ENCODE results near the gene WWTR1.

WWTR1 gene

GRCh38 chr3:149480326-149481017 lies 177.4 kb downstream of the WWTR1 start:
- Mint-ChIP-seq H3K36me3 (no peaks in the 10 kb centered on the region), H3K4me3 (no peak overlapping the region), H3K4me1 (no peaks in the 10 kb centered on the region), H3K27ac (no peak overlapping the region), H3K9me3 (no peaks in the 10 kb centered on the region), H3K27me3 (peaks cover 4% of the 10 kb centered on the region)

- Mint-ChIP-seq H3K4me1 (no peaks in the 10 kb centered on the region), H3K36me3 (no peaks in the 10 kb centered on the region), H3K27me3 (peaks cover 6% of the 10 kb centered on the region), H3K27ac (no peak overlapping the region), H3K4me3 (no peak overlapping the region), H3K9me3 (no peaks in the 10 kb centered on the region)
Observed at GRCh38 chr3:149479621-149480325, 178.1 kb downstream of the WWTR1 start.

- H3K27me3 Mint-ChIP-seq: peaks cover 2% of the 10 kb centered on the region
- H3K9me3 Mint-ChIP-seq: no peaks in the 10 kb centered on the region
- H3K27ac Mint-ChIP-seq: no peak overlapping the region
- no peak overlapping the region for H3K4me3 Mint-ChIP-seq
- H3K36me3 Mint-ChIP-seq: no peaks in the 10 kb centered on the region
- no peaks in the 10 kb centered on the region for H3K4me1 Mint-ChIP-seq
Observed at GRCh38 chr3:149476225-149476624, 181.6 kb downstream of the WWTR1 start.

- H3K4me3 Mint-ChIP-seq: no peak overlapping the region
- no peaks in the 10 kb centered on the region for H3K9me3 Mint-ChIP-seq
- H3K27me3 Mint-ChIP-seq: peaks cover 2% of the 10 kb centered on the region
- no peak overlapping the region for H3K27ac Mint-ChIP-seq
- H3K36me3 Mint-ChIP-seq: no peaks in the 10 kb centered on the region
- no peaks in the 10 kb centered on the region for H3K4me1 Mint-ChIP-seq
Observed at GRCh38 chr3:149475451-149476060, 182.3 kb downstream of the WWTR1 start.

GRCh38 chr3:149474250-149474817 lies 183.5 kb downstream of the WWTR1 start, which contains the start of gene TM4SF4:
Gene TM4SF4 (plus strand): TSS chr3:149474697. CDS start chr3:149474878, 181 bp downstream.
- Mint-ChIP-seq H3K4me1 (no peaks in the 10 kb centered on the region), H3K27ac (no peak within 1 kb of the TSS), H3K36me3 (no peaks in the 10 kb centered on the region), H3K27me3 (peaks cover 5% of the 10 kb centered on the region), H3K9me3 (no peaks in the 10 kb centered on the region), H3K4me3 (no peak within 1 kb of the TSS)

- Mint-ChIP-seq H3K9me3 (no peaks in the 10 kb centered on the region), H3K4me1 (no peaks in the 10 kb centered on the region), H3K36me3 (no peaks in the 10 kb centered on the region), H3K4me3 (no peak overlapping the region), H3K27me3 (peaks cover 5% of the 10 kb centered on the region), H3K27ac (no peak overlapping the region)
Observed at GRCh38 chr3:149473357-149474249, 184.2 kb downstream of the WWTR1 start.

- no peak overlapping the region for H3K27ac Mint-ChIP-seq
- no peaks in the 10 kb centered on the region for H3K36me3 Mint-ChIP-seq
- H3K4me3 Mint-ChIP-seq: no peak overlapping the region
- H3K27me3 Mint-ChIP-seq: peaks cover 6% of the 10 kb centered on the region
- no peaks in the 10 kb centered on the region for H3K4me1 Mint-ChIP-seq
- H3K9me3 Mint-ChIP-seq: no peaks in the 10 kb centered on the region
Observed at GRCh38 chr3:149472030-149472797, 185.6 kb downstream of the WWTR1 start.

GRCh38 chr3:149470381-149470780 lies 187.4 kb downstream of the WWTR1 start:
- peaks cover 6% of the 10 kb centered on the region for H3K27me3 Mint-ChIP-seq
- H3K4me3 Mint-ChIP-seq: no peak overlapping the region
- H3K4me1 Mint-ChIP-seq: no peaks in the 10 kb centered on the region
- H3K9me3 Mint-ChIP-seq: no peaks in the 10 kb centered on the region
- no peaks in the 10 kb centered on the region for H3K36me3 Mint-ChIP-seq
- H3K27ac Mint-ChIP-seq: no peak overlapping the region

GRCh38 chr3:149468504-149469212 lies 189.2 kb downstream of the WWTR1 start:
- Mint-ChIP-seq H3K27ac (no peak overlapping the region), H3K27me3 (peaks cover 3% of the 10 kb centered on the region), H3K4me3 (no peak overlapping the region)

More at GRCh38 chr3:149468504-149469212, 189.2 kb downstream of the WWTR1 start:
- Mint-ChIP-seq H3K36me3 (no peaks in the 10 kb centered on the region), H3K9me3 (no peaks in the 10 kb centered on the region), H3K4me1 (no peaks in the 10 kb centered on the region)
